ENCODE data around the gene BAMBI. TPM values are rescaled to one million over a fixed set of nuclear protein-coding genes. Genes with fewer than 3 reads are reported as not detected.

Gene BAMBI, protein sequence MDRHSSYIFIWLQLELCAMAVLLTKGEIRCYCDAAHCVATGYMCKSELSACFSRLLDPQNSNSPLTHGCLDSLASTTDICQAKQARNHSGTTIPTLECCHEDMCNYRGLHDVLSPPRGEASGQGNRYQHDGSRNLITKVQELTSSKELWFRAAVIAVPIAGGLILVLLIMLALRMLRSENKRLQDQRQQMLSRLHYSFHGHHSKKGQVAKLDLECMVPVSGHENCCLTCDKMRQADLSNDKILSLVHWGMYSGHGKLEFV
- 0.37 and 1.2 TPM in 2 replicates for total RNA-seq

GRCh38 chr10:28676968-28677887 lies at the start of gene BAMBI:
Gene BAMBI, plus strand, starts transcription at chr10:28677521. Its CDS starts 377 bp downstream, at chr10:28677898.

Small RNA genes lying within 50 kb of the gene (small RNA-seq; reads per million reads assigned to genes)
- gene RNU4ATAC6P, result not detected
- not detected for gene RNU6-1067P

Other genes with a start within 250 kb of the BAMBI start
- 66.5 and 73.3 TPM in 2 replicates for gene WAC, start 144.4 kb upstream of the BAMBI start, total RNA-seq

Measured in subcutaneous preadipocyte (primary cell).